Breast epithelium (tissue), 4 donors: ENCODE measurements around the gene C6orf15. TPM values are rescaled to one million over a fixed set of nuclear protein-coding genes. Genes with fewer than 3 reads are reported as not detected.
A peak's percentile ranks its signal among the peaks of the same experiment; 100 is the strongest.

Source experiments
- DNase-seq, 2 donors: peaks; one replicate each; pipeline ENCODE4 v3.0.0-alpha.2; 2019; ENCODE audit warnings: low spot score in 2 of 2
- H3K27ac ChIP-seq, 2 donors: fragments of 200-600 bp; sonication (generic) in 1 of 2; one replicate each; pipeline ENCODE4 v1.5.1; 2016 to 2019; ENCODE audit warnings: mild to moderate bottlenecking in 1 of 2
- H3K27me3 ChIP-seq, 2 donors: fragments of 200-600 bp; sonication (generic) in 1 of 2; one replicate each; pipeline versions ENCODE4 v1.5.1 to v1.6.0; 2017 to 2019; ENCODE audit warnings: control low read depth in 1 of 2, mild to moderate bottlenecking in 1 of 2
- H3K36me3 ChIP-seq: fragments of 200-600 bp; one replicate; pipeline ENCODE4 v1.5.1; 2019
- H3K4me1 ChIP-seq, 2 donors: fragments of 200-600 bp; sonication (generic); one replicate each; pipeline ENCODE4 v1.5.1; 2016 to 2019; ENCODE audit warnings: control low read depth in 1 of 2
- H3K4me3 ChIP-seq, 3 donors: fragments of 200-600 bp; sonication (generic); 1 replicate in 2 of 3; 2 replicates in 1 of 3; pipeline ENCODE4 v1.5.1; 2016 to 2019; ENCODE audit warnings: mild to moderate bottlenecking in 3 of 3, moderate library complexity in 2 of 3
- H3K9me3 ChIP-seq, 2 donors: fragments of 200-600 bp; sonication (generic) in 1 of 2; one replicate each; pipeline ENCODE4 v1.5.1; 2016 to 2019; ENCODE audit warnings: control low read depth in 1 of 2
- POLR2A ChIP-seq: fragments of 450-650 bp; IDR thresholded peaks from one replicate; pipeline ENCODE4 v1.6.1; 2016; ENCODE audit warnings: antibody characterized with exemption, mild to moderate bottlenecking, moderate library complexity
- POLR2AphosphoS5 ChIP-seq, 3 donors: sonication (generic); formaldehyde crosslinking; IDR thresholded peaks; one replicate each; pipeline ENCODE4 v1.6.1; 2017; ENCODE audit warnings: antibody characterized with exemption in 3 of 3
- intact Hi-C: fragments of 100-400 bp; cut with DNase I; formaldehyde crosslinking; loops from one replicate; pipeline ENCODE4 v1.15.1; 2023; ENCODE audit warnings: low total_unique reads
- total RNA-seq, 3 donors: library from RNA; depleted of rRNA; stranded (reverse); fragments of >200 nt; gene quantifications; one replicate each; pipeline ENCODE4 v1.1.0, GENCODE V29; 2016
- TF ChIP-seq, protein P1 (sequence below), 3 donors: fragments of 450-650 bp; IDR thresholded peaks; one replicate each; pipeline ENCODE4 v1.5.1; 2016 to 2017; ENCODE audit warnings: antibody characterized with exemption in 3 of 3, mild to moderate bottlenecking in 3 of 3, moderate library complexity in 3 of 3

The C6orf15 gene
- total RNA-seq, 3 donors from 2014 or later: 0.59 TPM; not detected in 2

GRCh38 chr6:31125586-31126363 is 13.4 kb upstream of the C6orf15 start:
- intact Hi-C loops: loop anchor here (10.0 kb wide), 1 partner anchor 249 kb away; no protein-coding TSS in a partner anchor
- H3K4me1 ChIP-seq: peaks cover 1 to 8% of the 10 kb centered on the region in 2 donors
- DNase-seq: peak in 1 of 2 donors; percentile 52
- TF ChIP-seq POLR2A (no peak), POLR2AphosphoS5 (IDR thresholded peaks at IDR 0.05) (no peak)
- TF ChIP-seq, protein P1, sequence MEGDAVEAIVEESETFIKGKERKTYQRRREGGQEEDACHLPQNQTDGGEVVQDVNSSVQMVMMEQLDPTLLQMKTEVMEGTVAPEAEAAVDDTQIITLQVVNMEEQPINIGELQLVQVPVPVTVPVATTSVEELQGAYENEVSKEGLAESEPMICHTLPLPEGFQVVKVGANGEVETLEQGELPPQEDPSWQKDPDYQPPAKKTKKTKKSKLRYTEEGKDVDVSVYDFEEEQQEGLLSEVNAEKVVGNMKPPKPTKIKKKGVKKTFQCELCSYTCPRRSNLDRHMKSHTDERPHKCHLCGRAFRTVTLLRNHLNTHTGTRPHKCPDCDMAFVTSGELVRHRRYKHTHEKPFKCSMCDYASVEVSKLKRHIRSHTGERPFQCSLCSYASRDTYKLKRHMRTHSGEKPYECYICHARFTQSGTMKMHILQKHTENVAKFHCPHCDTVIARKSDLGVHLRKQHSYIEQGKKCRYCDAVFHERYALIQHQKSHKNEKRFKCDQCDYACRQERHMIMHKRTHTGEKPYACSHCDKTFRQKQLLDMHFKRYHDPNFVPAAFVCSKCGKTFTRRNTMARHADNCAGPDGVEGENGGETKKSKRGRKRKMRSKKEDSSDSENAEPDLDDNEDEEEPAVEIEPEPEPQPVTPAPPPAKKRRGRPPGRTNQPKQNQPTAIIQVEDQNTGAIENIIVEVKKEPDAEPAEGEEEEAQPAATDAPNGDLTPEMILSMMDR (IDR thresholded peaks at IDR 0.05): no peak
- no peak overlapping the region for H3K4me3 ChIP-seq
- no peaks in the 10 kb centered on the region for H3K36me3 ChIP-seq
- peak overlapping the region; percentile 80 to 88 for H3K27ac ChIP-seq
- H3K27me3 ChIP-seq: no peaks in the 10 kb centered on the region
- H3K9me3 ChIP-seq: no peaks in the 10 kb centered on the region

- no peak overlapping the region for H3K4me3 ChIP-seq
- H3K4me1 ChIP-seq: peaks cover 7 to 8% of the 10 kb centered on the region in 2 donors
- DNase-seq: peak; percentile 90 to 95
- H3K27me3 ChIP-seq: no peaks in the 10 kb centered on the region
- intact Hi-C loops: loop anchor here (10.0 kb wide), 1 partner anchor 250 kb away; no protein-coding TSS in a partner anchor
- H3K36me3 ChIP-seq: no peaks in the 10 kb centered on the region
- peak overlapping the region; percentile 80 to 88 for H3K27ac ChIP-seq
- H3K9me3 ChIP-seq: no peaks in the 10 kb centered on the region
- no peak for TF ChIP-seq POLR2A
- TF ChIP-seq, protein P1 (IDR thresholded peaks at IDR 0.05): no peak
- peak in 2 of 3 donors; percentile 46 to 61 for TF ChIP-seq POLR2AphosphoS5 (IDR thresholded peaks at IDR 0.05)
These were observed 12.8 kb upstream of the C6orf15 start for GRCh38 chr6:31125162-31125561.

- peaks cover 8 to 9% of the 10 kb centered on the region in 2 donors for H3K4me1 ChIP-seq
- H3K9me3 ChIP-seq: no peaks in the 10 kb centered on the region
- no peaks in the 10 kb centered on the region for H3K36me3 ChIP-seq
- peak overlapping the region; percentile 76 to 88 for H3K27ac ChIP-seq
- no peaks in the 10 kb centered on the region for H3K27me3 ChIP-seq
- intact Hi-C loops: loop anchor here (10.0 kb wide), 1 partner anchor 252 kb away; no protein-coding TSS in a partner anchor
- TF ChIP-seq POLR2AphosphoS5 (IDR thresholded peaks at IDR 0.05): peak in 1 of 3 donors; percentile 46
- TF ChIP-seq, protein P1 (IDR thresholded peaks at IDR 0.05): no peak
- peak; percentile 80 to 89 for DNase-seq
- H3K4me3 ChIP-seq: no peak overlapping the region
These were observed 10.7 kb upstream of the C6orf15 start for GRCh38 chr6:31122791-31123706.

GRCh38 chr6:31121131-31121790 is 8.9 kb upstream of the C6orf15 start:
- Histone ChIP-seq H3K27me3 (no peaks in the 10 kb centered on the region), H3K9me3 (no peaks in the 10 kb centered on the region), H3K36me3 (no peaks in the 10 kb centered on the region), H3K4me3 (no peak overlapping the region), H3K27ac (peak overlapping the region; percentile 38 to 76), H3K4me1 (peaks cover 8 to 9% of the 10 kb centered on the region in 2 donors)
- no peak for TF ChIP-seq POLR2AphosphoS5 (IDR thresholded peaks at IDR 0.05)
- no peak for TF ChIP-seq POLR2A
- TF ChIP-seq, protein P1 (IDR thresholded peaks at IDR 0.05): no peak
- intact Hi-C loops: loop anchor here (10.0 kb wide), 1 partner anchor 254 kb away; no protein-coding TSS in a partner anchor
- no peak for DNase-seq
